ENCODE results near the gene MEX3A.

The MEX3A gene

DNA sequence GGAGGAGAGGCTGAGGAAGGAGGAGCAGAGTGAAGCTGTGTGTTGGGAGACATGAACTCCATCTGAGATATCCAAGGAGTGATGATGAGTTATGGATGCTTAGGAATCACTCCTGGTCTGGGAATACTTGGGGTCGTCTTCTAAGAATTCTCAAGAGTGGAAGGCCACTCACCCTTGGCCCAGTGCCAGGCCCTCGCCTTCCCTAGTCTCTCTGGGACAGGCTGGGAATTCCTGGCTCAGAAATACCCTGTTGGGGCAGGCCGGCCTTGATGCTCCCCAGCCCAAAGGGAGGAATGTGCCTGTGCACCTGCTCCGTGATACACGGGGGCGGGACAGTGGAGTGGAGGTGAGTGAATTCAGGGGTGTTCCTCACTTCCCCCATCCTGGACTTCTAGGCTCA lies 19.6 kb upstream of the MEX3A start:
- DNase-seq = no peak

DNA sequence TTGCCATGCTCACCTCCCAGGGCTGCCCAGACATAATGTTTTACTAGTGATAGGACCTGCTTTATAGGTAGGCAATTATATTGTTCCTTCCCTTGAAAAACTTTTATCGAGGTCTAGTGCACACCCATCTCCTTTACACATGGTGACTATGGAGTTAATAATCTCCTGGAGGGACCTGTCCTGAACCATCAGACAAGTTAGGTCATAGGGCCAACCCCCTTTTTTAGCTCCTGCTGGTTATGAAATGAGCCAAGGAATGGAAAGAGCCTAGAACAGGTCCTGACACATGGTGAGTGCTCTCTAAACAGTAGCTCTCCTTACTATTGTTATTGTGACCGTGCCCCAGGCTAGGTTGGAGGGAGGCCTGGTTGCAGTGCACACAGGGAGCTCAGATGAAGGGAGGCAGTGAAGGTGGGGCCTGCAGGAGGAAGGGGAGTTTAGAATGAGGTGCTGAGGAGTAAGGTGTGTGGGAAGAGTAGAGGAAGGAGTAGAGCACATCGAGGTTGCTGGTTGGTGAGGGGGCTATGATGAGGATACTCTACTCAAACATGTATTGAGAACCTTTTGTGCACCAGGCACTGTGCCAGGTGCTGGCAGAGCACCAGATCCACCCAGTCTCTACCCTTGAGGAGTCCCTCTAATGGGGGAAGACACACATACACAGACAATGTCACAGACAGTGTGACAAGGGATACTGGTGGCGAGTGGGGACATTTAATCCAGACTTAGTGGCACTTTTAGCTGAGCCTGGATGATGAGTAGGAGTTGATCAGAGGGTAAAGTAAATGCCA lies 18.1 kb upstream of the MEX3A start:
- no peak for DNase-seq

DNA sequence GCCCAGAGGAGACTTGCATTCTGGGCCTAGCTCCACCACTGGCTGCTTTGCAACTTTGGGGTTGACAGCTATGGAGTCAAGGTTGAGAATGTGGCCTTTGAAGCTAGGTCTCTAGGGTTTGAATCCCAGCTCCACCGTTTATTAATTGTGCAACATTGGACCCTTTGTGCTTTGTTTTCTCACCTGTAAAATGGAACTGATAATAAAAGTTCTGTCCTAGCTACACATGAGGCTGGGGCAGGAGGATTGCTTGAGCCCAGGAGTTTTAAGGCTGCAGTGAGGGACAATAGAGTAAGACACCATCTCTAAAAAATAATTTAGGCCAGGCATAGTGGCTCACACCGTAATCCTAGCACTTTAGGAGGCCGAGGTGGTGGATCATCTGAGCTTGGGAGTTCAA lies 17.0 kb upstream of the MEX3A start:
- DNase-seq = no peak

DNA sequence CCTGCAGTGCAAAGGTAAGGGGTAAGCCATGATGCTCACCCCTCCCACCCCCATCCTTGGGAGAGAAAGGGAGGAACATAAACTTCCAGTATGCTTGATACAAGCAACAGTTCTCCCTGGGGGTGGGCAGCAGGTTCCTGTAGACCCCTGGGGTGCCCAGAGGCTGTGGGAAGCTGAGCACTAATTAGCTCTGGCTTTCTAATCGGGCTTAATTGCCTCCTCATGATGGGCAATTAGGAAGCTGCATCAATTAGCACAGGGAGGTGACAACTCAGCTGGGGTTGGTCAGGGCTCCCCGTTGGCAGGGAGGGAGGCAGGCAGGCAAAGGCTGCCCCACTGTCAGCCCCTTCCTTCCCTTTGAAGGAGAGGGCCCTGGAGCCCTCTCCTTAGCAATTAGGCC lies 16.5 kb upstream of the MEX3A start:
- DNase-seq = no peak

DNA sequence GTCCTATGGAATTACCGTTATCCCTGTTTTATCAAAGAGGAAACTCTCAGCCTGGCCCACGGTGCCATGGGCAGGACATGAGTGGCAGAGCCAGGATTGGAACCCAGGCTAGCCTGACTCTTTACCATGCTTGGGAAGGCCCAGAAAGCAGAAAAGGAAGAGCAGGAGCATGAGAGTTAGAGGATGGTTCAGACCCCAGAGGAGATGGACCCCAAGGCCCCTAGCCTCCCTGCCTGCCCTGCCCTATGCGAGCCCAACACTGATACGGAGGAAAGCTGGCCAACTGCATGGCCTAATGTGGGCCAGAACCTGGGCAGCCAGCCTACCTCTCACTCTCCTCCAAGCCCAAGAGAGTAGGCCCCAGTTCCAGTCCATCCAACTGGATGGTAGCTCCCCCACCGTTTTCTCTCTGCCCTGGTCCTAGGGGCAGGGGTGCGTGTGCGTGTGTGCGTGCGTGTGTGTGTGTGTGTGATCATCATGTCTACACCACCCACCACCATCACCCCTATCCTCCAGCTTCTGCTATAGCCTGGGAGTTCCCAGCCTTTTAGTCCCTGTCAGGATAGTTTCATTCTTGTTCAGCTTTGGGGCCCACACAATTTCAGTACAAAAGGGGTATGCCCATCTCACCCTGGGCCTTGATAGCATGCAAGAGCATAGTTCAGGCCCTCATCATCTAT lies 15.4 kb upstream of the MEX3A start:
- DNase-seq = no peak

DNA sequence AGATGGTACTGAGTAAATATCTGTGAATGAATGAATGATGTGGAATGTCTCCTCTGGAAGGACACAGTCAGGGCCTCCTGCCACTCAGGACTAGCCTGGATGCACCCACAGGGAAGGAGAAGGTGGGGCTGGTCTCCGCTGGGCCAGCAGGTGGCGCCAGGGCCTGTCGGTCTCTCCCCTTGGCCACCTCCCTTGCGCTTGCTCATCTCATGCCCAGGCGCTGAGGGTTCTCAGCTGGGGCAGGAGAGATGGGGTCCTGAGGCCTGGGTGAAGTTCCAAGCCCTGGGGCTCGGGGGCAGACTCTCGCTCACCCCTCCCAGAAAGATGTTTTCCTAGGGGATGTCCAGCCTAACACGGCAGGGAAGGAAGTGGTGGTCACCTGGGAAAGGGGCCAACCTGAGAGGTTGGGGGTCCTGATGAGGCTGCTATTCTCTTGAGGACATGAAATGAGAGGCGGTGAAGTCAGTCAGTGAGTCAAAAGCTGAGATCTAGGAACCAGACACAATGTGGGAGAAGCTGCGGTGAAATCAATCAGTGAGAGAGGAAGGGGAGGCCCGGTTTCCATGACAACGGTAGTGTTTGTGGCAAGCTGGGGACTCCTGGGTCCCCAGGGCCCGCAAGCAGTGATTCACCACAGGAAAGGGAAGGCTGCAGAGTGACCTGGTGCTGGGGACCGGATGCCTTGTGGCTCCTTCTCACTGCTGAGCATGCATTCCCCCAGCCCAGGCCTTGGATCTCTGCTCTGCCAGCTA lies 14.6 kb upstream of the MEX3A start:
- peak; percentile 84 for DNase-seq

DNA sequence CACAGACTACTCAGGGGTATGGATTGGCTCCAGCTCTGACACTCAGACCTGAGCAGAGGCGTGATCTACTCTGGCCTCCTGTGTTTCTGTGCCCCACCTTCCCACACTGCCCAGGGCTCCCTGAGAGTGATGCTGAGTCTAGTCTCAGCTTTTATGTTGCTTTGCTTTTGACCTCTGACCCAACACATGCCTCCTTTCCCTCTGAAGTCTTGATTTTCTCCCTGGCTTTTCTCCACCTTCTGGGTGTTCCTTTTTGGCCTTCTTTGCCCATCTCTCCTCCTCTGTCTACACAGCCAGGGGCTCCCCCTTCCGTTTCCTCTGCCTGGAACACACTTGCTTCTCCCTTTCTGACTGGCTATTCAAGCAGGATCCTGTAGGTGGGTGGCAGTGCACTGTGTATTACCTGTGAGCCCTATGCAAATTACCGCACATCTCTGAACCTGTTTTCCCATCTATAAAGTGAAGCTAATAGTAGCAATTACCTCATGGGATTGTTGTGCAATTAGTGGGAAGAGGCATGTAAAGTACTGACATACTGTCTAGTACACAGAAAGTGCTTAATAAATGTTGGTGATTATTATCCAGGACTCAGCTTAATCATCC lies 13.7 kb upstream of the MEX3A start:
- DNase-seq = no peak

DNA sequence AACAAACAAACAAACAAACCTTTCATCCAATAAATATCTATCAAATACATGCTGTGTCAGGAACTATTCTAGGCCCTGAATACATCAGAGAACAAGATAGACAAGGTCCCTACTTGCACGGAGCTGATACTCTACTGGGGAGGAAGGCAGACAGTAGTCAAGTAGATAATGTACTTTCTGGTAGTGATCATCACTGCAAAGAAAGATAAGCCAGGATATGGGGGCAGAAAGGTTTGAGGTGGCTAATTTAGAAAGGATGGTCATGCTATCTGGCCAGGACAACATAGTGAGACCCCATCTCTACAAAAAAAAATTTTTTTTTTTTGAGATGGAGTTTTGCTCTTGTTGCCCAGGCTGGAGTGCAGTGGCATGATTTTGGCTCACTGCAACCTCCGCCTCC lies 9.3 kb upstream of the MEX3A start:
- DNase-seq = no peak

DNA sequence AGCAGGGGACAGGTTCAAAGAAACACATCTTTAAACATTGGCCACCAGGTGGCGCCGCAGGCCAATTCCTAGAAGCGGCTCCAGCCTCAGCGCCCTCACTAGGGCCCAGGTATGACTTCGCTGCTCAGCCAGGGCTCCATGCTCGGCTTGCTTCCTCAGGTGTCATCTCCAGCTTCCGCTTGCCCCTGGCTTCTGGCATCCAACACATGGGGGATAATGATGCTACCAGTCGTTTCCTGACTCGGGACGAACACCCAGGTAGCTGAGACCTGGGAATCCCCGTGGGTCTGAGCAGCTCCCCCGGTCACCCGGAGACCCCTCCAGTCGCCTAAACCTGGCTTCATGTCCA lies 8.5 kb upstream of the MEX3A start:
- peak; percentile 75 for DNase-seq

DNA sequence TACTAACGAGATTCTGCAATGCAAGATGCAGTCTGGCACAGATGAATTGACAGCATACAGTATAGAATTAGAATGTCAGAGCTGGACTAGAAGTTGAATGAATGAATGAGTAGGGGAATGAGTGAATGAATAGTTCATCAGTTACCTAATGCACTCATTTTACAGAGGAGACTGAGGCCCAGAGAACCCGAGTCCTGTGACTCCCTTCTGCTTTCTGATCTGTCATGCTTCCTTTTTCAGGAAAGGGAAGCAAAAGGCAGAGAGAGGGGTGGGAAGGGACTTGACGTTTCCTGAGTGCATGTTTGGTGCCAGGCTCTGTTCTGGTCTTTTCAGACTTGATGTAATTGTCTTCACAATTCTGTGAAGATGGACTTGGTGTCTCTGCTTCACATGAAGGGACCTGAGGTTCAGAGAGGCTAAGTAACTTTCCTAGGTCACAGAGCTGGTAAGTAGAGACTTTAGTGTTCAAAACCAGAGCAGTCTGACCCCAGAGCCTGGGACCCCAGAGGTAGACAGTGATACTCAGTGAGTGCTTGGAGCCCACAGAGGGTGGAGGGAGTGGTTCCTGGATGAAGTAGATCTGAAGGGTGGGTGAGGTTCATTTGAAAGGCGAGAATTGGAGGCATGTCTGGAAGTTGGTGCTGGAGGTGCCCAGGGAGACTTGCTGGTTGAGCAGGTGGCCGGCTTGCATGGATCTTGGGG lies 8.0 kb upstream of the MEX3A start:
- no peak for DNase-seq

DNA sequence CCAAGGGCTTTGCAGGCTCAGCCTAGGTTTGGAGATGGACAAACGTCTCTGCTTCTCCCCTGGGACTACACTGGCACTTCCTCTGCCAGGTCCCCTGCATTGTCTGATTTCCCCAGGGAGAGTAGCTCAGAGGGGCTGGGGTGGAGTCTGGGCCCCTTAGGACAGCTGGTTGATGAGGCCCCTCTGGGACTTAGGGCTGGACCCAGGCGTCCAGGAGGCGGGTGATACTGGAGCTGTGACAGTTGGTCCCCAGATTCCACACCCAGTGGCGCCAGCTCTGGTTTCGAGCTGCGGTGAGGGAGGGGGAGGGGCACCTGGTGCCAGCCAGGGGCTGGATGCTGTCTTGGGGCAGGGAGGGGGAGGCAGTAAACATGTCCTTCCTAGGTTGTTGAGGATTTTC lies 7.4 kb upstream of the MEX3A start:
- no peak for DNase-seq

DNA sequence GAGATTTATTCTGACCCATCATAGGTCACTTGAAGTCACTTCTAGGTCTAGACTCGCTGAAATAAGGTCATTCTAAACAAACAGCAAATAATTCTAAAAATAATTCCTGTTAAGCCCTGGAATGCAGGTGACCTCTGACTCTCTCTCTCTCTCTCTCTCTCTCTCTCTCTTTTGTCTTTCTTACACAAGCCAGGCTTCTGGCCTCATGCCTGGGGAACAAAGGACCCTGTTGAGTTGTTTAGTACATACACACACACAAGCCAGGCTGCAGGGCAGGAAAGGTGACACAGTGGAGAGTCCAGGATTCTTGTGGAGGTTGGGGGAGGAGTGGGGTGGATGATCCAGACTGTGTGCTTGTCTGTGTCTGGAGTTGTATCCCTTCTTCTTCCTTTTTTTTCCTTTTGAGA lies 4.0 kb upstream of the MEX3A start:
- peak; percentile 58 for DNase-seq

DNA sequence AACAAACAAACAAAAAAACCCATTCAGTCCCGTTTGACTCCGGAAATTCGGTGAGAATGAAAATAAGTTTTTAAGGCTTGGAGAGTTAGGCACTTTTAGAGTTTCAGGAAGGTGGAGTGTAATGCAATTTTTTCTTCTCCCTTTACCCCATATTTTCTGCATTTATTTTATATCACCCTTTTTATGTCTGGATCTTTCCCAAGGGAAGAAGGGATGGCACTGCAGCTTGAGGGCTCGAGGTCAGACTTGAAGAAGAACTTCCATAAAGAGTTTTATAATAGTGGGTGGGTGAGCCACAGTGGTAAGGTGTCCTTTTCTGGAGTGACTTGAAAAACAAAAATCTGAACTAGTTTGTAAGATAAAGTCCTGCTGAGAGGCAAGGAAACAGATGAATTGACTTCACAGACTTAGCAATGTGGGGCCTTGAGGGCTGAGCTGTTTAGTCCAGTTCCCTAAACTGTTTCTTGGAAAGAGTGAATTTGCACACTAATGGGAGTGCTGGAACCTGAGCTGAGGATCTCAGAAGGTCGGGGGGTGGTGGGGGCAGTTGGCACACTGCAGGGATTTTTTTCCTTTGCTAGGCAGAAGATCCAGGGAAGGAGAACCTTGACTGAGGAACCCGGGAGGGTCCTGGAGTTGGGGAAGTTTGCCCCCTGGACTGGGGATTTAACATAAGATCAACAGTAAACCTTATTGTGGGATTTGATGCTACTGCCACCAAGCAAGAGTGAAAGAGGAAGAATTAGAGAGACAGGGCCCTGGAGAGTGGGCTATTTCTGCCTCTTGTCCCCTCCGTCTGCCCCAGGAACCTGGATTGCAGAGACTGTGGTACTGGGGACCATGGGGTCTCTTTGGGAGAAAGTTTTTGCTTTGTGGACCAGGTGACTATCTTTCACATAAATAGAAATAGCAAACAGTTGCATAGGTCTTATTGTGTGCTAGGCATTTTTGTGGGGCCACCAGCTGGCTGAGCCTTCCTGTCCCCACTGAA lies 1.8 kb upstream of the MEX3A start:
- no peak for DNase-seq

DNA sequence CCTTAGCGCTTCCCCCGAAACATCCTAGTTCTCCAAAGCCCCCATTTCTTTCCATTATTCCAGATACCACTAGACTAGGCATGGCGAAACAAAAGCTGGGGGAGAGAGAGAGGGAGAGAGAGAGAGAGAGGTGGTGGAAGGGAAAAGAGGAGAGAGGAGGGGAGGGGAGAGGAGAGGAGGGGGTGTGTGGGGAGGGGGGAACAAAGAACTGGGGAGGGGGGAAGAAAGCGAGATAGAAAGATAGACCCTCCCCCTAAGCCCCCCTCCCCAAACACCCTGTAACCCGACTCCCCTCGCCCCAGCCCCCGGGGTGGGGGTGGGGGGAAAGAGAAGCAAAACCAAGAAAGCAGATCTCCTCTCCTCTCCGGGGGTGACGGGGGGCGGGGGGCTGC lies 352 bp downstream of the MEX3A start:
- DNase-seq = no peak

DNA sequence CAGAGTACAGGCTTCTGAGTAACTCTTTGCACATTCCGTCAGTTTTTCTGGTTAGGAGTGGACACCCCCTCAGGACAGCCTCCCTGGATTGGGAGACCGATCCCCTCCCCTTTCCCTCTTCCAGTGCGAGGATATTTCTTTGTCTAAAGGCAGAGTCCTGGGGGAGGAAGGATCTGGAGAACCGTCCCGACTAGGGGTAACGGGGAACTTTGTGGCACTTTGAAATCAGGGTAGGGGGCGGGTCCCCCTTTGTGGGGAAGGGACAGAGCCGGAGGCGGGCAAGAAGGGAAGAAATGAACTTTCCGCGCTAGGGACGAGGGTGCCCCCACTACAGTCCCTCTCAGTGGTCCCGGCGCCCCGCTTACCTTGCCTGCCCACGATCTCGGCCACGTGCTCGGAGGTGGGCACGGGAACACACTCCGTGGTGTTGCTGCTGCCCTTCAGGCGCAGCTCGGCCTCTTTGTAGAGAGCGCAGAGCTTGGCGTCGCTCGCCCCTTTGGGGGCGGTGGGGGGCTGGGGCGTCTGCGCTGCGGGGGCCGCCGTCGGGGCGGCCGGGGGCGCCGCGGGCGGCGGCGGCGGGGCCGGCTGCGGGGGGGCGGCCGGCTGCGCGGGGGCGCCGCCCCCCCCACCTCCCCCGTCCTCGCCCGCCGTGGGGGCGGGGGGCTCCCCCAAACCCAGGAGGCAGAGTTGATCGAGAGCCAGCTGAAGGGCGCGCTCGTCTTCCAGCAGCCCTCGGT lies 917 bp downstream of the MEX3A start:
- DNase-seq = peak; percentile 40

DNA sequence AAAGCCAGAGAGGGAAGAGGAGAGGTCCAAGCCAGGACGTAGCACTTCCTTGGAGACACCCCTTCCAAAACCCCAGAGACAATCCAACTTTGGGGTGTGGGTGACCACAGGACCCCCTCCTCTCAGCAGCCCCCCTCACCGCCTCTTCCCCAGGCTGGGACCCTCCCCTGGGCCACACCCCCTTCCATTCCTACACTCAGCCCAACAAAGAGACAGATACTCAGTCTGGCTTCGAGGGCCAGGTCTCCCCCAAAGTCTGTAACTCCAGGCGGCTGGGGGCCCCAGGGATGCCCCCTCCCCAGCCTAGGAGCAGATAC lies 1.4 kb downstream of the MEX3A start:
- DNase-seq = no peak

DNA sequence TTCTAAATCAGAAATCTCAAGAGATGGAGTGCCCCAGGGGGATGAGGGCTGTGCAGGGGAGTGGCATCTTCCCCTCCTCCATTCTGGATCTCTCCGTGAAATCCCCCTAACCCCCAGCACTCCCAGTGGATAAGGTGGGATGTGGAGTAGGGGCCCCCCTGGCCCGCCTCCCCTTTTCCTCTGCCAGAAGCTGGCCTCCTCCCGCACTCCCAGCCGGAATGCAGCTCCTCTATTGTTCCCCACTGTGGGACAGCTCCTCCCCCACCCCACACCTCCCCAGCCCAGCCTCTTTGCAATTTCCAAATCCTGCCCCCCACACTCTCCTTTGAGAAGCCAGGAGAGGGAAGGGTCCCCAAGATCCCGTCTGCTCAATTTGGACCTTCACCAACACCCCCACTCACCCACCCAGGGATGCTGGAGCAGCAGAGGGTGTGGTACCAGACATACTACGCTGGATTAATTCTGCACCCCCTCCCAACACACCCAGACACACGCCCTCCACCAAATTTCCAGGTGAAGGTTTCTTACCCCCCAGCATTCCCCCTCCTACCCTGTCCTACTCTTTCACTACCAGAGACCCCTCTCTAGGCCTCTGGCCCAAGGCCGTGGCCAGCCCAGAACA lies 1.9 kb downstream of the MEX3A start:
- no peak for DNase-seq

DNA sequence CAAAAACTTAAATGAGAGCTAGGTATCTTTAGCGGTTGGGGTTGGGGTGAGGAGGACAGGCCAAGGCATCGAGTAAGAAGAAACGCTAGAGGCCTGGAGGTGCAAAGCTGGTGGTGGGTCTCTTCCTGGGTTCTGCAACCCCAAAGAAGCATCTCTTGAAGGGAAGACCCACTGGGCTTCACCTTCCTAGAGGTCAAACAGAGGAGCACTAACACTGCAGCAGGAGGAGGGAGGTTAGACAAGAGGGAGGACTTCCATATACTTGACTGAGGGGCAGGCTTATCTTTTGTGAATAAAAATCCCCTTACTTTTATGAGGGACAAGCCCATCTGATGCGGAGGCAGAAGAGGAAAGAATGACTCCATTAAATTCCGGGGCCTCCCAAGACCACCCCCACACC lies 2.5 kb downstream of the MEX3A start:
- DNase-seq = no peak

DNA sequence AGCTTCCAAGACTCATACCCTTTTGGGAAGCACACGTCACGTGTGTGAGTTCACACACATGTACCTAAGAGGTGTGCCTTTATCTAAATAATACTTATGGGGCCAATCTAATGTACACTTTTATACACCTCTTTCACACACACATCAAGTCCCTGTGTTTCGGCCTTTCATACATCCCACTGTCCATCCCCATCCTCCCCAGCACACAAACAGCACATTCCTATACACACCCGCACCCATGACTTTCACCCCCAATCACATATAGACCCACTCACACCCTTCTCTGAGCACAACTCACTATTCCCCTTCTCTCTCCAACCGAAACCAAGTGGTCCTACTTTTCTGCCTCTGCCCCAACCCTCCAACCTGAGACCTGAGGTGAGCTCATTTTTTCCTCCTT lies 3.5 kb downstream of the MEX3A start:
- no peak for DNase-seq

DNA sequence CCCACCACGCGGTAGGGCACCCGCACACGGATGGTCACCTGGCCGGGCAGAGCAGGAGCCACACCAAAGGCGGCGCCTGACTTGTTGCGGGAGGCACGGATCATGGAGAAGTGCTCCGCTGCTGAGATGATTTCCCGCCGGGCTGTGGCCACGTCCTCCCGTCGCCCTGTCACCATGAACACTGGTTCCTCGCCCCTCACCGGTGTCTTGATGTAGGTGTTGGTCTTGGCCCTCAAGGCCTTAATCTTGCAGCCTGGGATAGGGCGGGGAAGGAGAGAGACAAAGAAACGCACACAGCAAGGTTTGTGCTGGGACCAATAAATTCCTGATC lies 4.9 kb downstream of the MEX3A start:
- DNase-seq = no peak
